H1 (cell line): ENCODE data around the gene GALNT13. TPM values are rescaled to one million over a fixed set of nuclear protein-coding genes. Genes with fewer than 3 reads are reported as not detected.

Source experiments
- CTCF ChIA-PET: fragments of 300-600 bp; sonication (Branson Sonifier 250); formaldehyde crosslinking; loops from one replicate; lab custom pipeline; 2021; ENCODE audit not compliant: partially characterized antibody; lab: Charles Lee
- POLR2A ChIA-PET: fragments of 300-600 bp; sonication (Branson Sonifier 250); formaldehyde crosslinking; loops from one replicate; lab custom pipeline; 2021; ENCODE audit warnings: inconsistent platforms; ENCODE audit not compliant: partially characterized antibody; lab: Charles Lee
- DNase-seq, 2 experiments: peaks; one replicate each; pipeline versions ENCODE4 v3.0.0 to v3.0.0-alpha.2; 2010 to 2022; ENCODE audit warnings: low spot score in 2 of 2, low read depth in 1 of 2, mixed read lengths in 1 of 2
- FAIRE-seq: peaks from 2 replicates; lab custom pipeline; 2011; peaks lifted over from hg19 to GRCh38; lab: Jason Lieb, UNC
- H2AFZ ChIP-seq: 2 replicates; pipeline ENCODE4 v1.8.1; 2012; ENCODE audit warnings: low read length, inconsistent platforms
- H2AK5ac ChIP-seq: 2 replicates; pipeline ENCODE4 v1.6.1; 2013; ENCODE audit warnings: low read depth, low read length
- H2BK120ac ChIP-seq: replicated peaks from 2 replicates; pipeline ENCODE3; 2013; ENCODE audit warnings: low read depth, low read length, inconsistent platforms
- H2BK12ac ChIP-seq: 2 replicates; pipeline ENCODE4 v1.6.1; 2013; ENCODE audit warnings: low read depth, low read length
- H2BK15ac ChIP-seq: 2 replicates; pipeline ENCODE4 v1.6.1; 2013; ENCODE audit warnings: low read length
- H2BK20ac ChIP-seq: 2 replicates; pipeline ENCODE4 v1.6.1; 2013; ENCODE audit warnings: low read length
- H2BK5ac ChIP-seq: 2 replicates; pipeline ENCODE4 v1.6.1; 2013; ENCODE audit warnings: low read depth, low read length
- H3K14ac ChIP-seq: 2 replicates; pipeline ENCODE4 v1.6.1; 2013; ENCODE audit warnings: inconsistent platforms; ENCODE audit not compliant: insufficient read length
- H3K18ac ChIP-seq: 2 replicates; pipeline ENCODE4 v1.6.1; 2013; ENCODE audit warnings: low read length; ENCODE audit errors: extremely low read depth
- H3K23ac ChIP-seq: 2 replicates; pipeline ENCODE4 v1.6.1; 2013; ENCODE audit warnings: inconsistent platforms; ENCODE audit not compliant: insufficient read length
- H3K23me2 ChIP-seq: 2 replicates; pipeline ENCODE4 v1.6.1; 2013; ENCODE audit warnings: low read depth, low read length
- H3K27ac ChIP-seq: 2 replicates; pipeline ENCODE4 v1.6.1; 2011; ENCODE audit warnings: low read depth, low read length, inconsistent platforms
- H3K27me3 ChIP-seq, 4 experiments: replicated peaks in 1 of 4; 1 replicate in 1 of 4; 2 replicates in 3 of 4; pipeline versions ENCODE4 v1.6.1 to v1.8.1; 2011 to 2013; ENCODE audit warnings: low read length in 3 of 4, mild to moderate bottlenecking in 3 of 4, inconsistent platforms in 2 of 4, mixed read lengths in 2 of 4, moderate library complexity in 1 of 4; ENCODE audit not compliant: control insufficient read depth in 3 of 4, insufficient read depth in 3 of 4; ENCODE audit errors: extremely low read depth in 1 of 4
- H3K36me3 ChIP-seq, 4 experiments: 2 replicates each; pipeline versions ENCODE4 v1.6.1 to v1.8.1; 2011 to 2013; ENCODE audit warnings: mild to moderate bottlenecking in 4 of 4, low read length in 3 of 4, moderate library complexity in 2 of 4, control low read depth in 1 of 4, inconsistent platforms in 1 of 4; ENCODE audit not compliant: insufficient read depth in 4 of 4, control insufficient read depth in 2 of 4
- H3K4ac ChIP-seq: replicated peaks from 2 replicates; pipeline ENCODE3; 2013; ENCODE audit warnings: low read length, low read depth, mixed read lengths, inconsistent platforms; ENCODE audit not compliant: insufficient read length
- H3K4me1 ChIP-seq, 4 experiments: replicated peaks in 1 of 4; 1 replicate in 1 of 4; 2 replicates in 3 of 4; pipeline versions ENCODE4 v1.6.1 to v1.8.1; 2011 to 2013; ENCODE audit warnings: low read length in 3 of 4, inconsistent platforms in 2 of 4, mixed read lengths in 1 of 4; ENCODE audit not compliant: insufficient read depth in 4 of 4, control insufficient read depth in 3 of 4
- H3K4me2 ChIP-seq, 2 experiments: 2 replicates each; pipeline versions ENCODE4 v1.6.1 to v1.8.1; 2011 to 2013; ENCODE audit warnings: low read depth in 2 of 2, low read length in 2 of 2, control low read depth in 1 of 2, inconsistent platforms in 1 of 2, mild to moderate bottlenecking in 1 of 2; ENCODE audit not compliant: insufficient read depth in 1 of 2
- H3K4me3 ChIP-seq, 4 experiments: fragments of 200-600, 300-600 bp in 1 of 4; sonication (generic), shearing (Covaris generic), sonication (Bioruptor Twin) in 1 of 4; 2 replicates each; pipeline versions ENCODE4 v1.5.1 to v1.8.1; 2011 to 2016; ENCODE audit warnings: low read length in 4 of 4, low read depth in 3 of 4, control low read depth in 2 of 4, inconsistent platforms in 2 of 4, mild to moderate bottlenecking in 2 of 4, mixed read lengths in 1 of 4, moderate library complexity in 1 of 4; ENCODE audit not compliant: insufficient read depth in 2 of 4; ENCODE audit errors: extremely low read depth in 1 of 4
- H3K56ac ChIP-seq: replicated peaks from 2 replicates; pipeline ENCODE3; 2013; ENCODE audit warnings: low read depth, mild to moderate bottlenecking, mixed read lengths, low read length, inconsistent platforms; ENCODE audit not compliant: insufficient read length
- H3K79me1 ChIP-seq: 2 replicates; pipeline ENCODE4 v1.6.1; 2013; ENCODE audit warnings: low read depth, low read length, control low read depth
- H3K79me2 ChIP-seq, 2 experiments: 2 replicates each; pipeline versions ENCODE4 v1.6.1 to v1.8.1; 2012 to 2013; ENCODE audit warnings: low read length in 2 of 2, mild to moderate bottlenecking in 2 of 2, inconsistent platforms in 1 of 2; ENCODE audit not compliant: insufficient read depth in 2 of 2, control insufficient read depth in 1 of 2
- H3K9ac ChIP-seq, 4 experiments: replicated peaks in 1 of 4; 1 replicate in 1 of 4; 2 replicates in 3 of 4; pipeline versions ENCODE4 v1.6.1 to v1.8.1; 2011 to 2013; ENCODE audit warnings: low read depth in 3 of 4, low read length in 3 of 4, control low read depth in 2 of 4, mild to moderate bottlenecking in 2 of 4, moderate library complexity in 2 of 4, inconsistent platforms in 1 of 4; ENCODE audit errors: extremely low read depth in 1 of 4
- H3K9me3 ChIP-seq, 2 experiments: 2 replicates each; pipeline versions ENCODE4 v1.6.1 to v1.8.1; 2012 to 2013; ENCODE audit warnings: mild to moderate bottlenecking in 2 of 2, moderate library complexity in 2 of 2, control low read depth in 1 of 2, inconsistent platforms in 1 of 2, low read depth in 1 of 2, low read length in 1 of 2, mixed read lengths in 1 of 2; ENCODE audit not compliant: insufficient read depth in 2 of 2
- H4K20me1 ChIP-seq, 2 experiments: replicated peaks in 1 of 2; 2 replicates each; pipeline versions ENCODE3 to v1.8.1; 2011 to 2013; ENCODE audit warnings: inconsistent platforms in 2 of 2, low read length in 2 of 2, mild to moderate bottlenecking in 1 of 2; ENCODE audit not compliant: insufficient read depth in 2 of 2, control insufficient read depth in 1 of 2
- H4K5ac ChIP-seq: 2 replicates; pipeline ENCODE4 v1.6.1; 2013; ENCODE audit warnings: low read length, low read depth, mixed read lengths, inconsistent platforms; ENCODE audit not compliant: insufficient read length
- H4K8ac ChIP-seq: 2 replicates; pipeline ENCODE4 v1.8.0; 2013; ENCODE audit warnings: mild to moderate bottlenecking, moderate library complexity, low read length, inconsistent platforms; ENCODE audit not compliant: insufficient read depth; ENCODE audit errors: extremely low read depth
- H4K91ac ChIP-seq: replicated peaks from 2 replicates; pipeline ENCODE3; 2013; ENCODE audit warnings: low read length, mixed read lengths, inconsistent platforms; ENCODE audit not compliant: insufficient read length
- CTCF ChIP-seq, 3 experiments: IDR thresholded peaks; 1 replicate in 2 of 3; 2 replicates in 1 of 3; pipeline versions ENCODE4 v1.5.1 to v1.6.1; 2011; ENCODE audit warnings: low read length in 3 of 3, mild to moderate bottlenecking in 3 of 3, inconsistent platforms in 2 of 3, low read depth in 1 of 3, moderate library complexity in 1 of 3; ENCODE audit not compliant: insufficient read depth in 1 of 3; ENCODE audit errors: control extremely low read depth in 1 of 3
- E2F6 ChIP-seq: IDR thresholded peaks from 2 replicates; pipeline ENCODE4 v1.6.1; 2012; ENCODE audit warnings: inconsistent platforms
- EZH2 ChIP-seq: fragments of 200-600 bp; sonication (generic); IDR thresholded peaks from 2 replicates; pipeline ENCODE4 v1.7.1; 2012; ENCODE audit warnings: low read depth, mild to moderate bottlenecking, moderate library complexity, low read length, inconsistent platforms; ENCODE audit not compliant: severe bottlenecking
- SIRT6 ChIP-seq: IDR thresholded peaks from one replicate; pipeline ENCODE4 v1.7.1; 2012; ENCODE audit warnings: low read length, inconsistent platforms
- SRF ChIP-seq: IDR thresholded peaks from 2 replicates; pipeline ENCODE4 v1.6.1; 2011; ENCODE audit warnings: mild to moderate bottlenecking, low read depth, low read length, moderate library complexity
- TEAD4 ChIP-seq: IDR thresholded peaks from 2 replicates; pipeline ENCODE4 v1.6.1; 2012; ENCODE audit warnings: low read depth, low read length, inconsistent platforms, mixed read lengths
- USF2 ChIP-seq: IDR thresholded peaks from 2 replicates; pipeline ENCODE4 v1.6.1; 2011; ENCODE audit warnings: low read length, improper control_type of control experiment
- WGBS, 2 experiments: shearing (Covaris generic) in 1 of 2; methylation state at CpG; one replicate each; pipeline versions ENCODE4 v1.1.6 to v1.1.7; 2013 to 2015; ENCODE audit warnings: low lambda C conversion rate in 2 of 2, mixed read lengths in 2 of 2, inconsistent platforms in 1 of 2, low coverage in 1 of 2, missing lambda C conversion rate in 1 of 2; ENCODE audit not compliant: insufficient replicate concordance in 2 of 2, insufficient coverage in 1 of 2, insufficient read length in 1 of 2; ENCODE audit errors: extremely low coverage in 1 of 2, missing lambda C conversion rate in 1 of 2; 5-methylcytosine and 5-hydroxymethylcytosine counted together
- polyA plus RNA-seq, 7 experiments: library from polyadenylated mRNA; depleted of rRNA in 3 of 7; stranded (reverse) in 5 of 7; unstranded in 2 of 7; fragments of >200 nt in 5 of 7; fragments of 200-250 nt in 2 of 7; gene quantifications; 1 replicate in 5 of 7; 2 replicates in 1 of 7; 4 replicates in 1 of 7; pipeline versions ENCODE4 v1.2.1 to v1.2.3, GENCODE V29; 2011 to 2013; ENCODE audit warnings: missing spikeins in 2 of 7, mixed read lengths in 2 of 7
- total RNA-seq: library from RNA; stranded (reverse); fragmentation: NEBNext Ultra II Directional; extraction: Animal tissue kit (Norgen Biotek cat#: 25700); gene quantifications from 2 replicates; pipeline ENCODE4 v1.2.1, GENCODE V29; 2021

Gene GALNT13
- total and polyA plus RNA-seq, 2 of the 8 experiments (the other 6 are each of a cell fraction or from before 2014, with no cell fraction given), result 3.2 to 9.6 TPM

GRCh38 chr2:153939124-153939796 is 67.5 kb downstream of the GALNT13 start:
- WGBS, 2 experiments, result 79% methylated on average over 3 of the region's 3 CpGs; no CpG with 5 or more reads in 1 of the 2 experiments

More at GRCh38 chr2:153939124-153939796, 67.5 kb downstream of the GALNT13 start:
- Histone ChIP-seq H3K79me1 (no peaks in the 10 kb centered on the region; the same call in 1 of the 2 replicates), H3K4me3 (no peak overlapping the region), H2BK120ac (no peak overlapping the region), H2BK12ac (no peak overlapping the region), H3K4me2 (no peak overlapping the region), H4K20me1 (peaks cover 0 to 2% of the 10 kb centered on the region in 2 experiments), H2AK5ac (no peak overlapping the region), H3K23me2 (no peaks in the 10 kb centered on the region), H2BK20ac (no peak overlapping the region), H3K79me2 (no peaks in the 10 kb centered on the region), H3K9me3 (no peaks in the 10 kb centered on the region), H3K9ac (no peak overlapping the region), H4K91ac (no peak overlapping the region), H3K27me3 (no peaks in the 10 kb centered on the region), H2BK5ac (no peak overlapping the region), H4K5ac (no peak overlapping the region), H4K8ac (no peak overlapping the region), H3K23ac (no peak overlapping the region), H3K14ac (no peak overlapping the region), H3K36me3 (no peaks in the 10 kb centered on the region), H2AFZ (no peak overlapping the region), H3K4ac (no peak overlapping the region), H3K56ac (no peak overlapping the region), H3K4me1 (no peaks in the 10 kb centered on the region), H2BK15ac (no peak overlapping the region), H3K18ac (no peak overlapping the region)
- DNase-seq (no peak), FAIRE-seq (no peak)
- POLR2A ChIA-PET, result no interaction called here
- CTCF ChIA-PET, result interaction anchor here (0.5 kb wide), 1 partner anchor 67 kb away, joined by 3 read pairs; no protein-coding TSS in a partner anchor
- TF ChIP-seq EZH2 (no peak), SRF (no peak), USF2 (no peak), SIRT6 (no peak), E2F6 (no peak), TEAD4 (no peak), CTCF (IDR thresholded peaks at IDR 0.05; ENCODE audit: control extremely low read depth in 1 of 3, insufficient read depth in 1 of 3, low read depth in 1 of 3, low read length in 3 of 3) (no peak)
- TF ChIP-seq, all 59 proteins: peak for 0
- no peak overlapping the region for H3K27ac ChIP-seq
